ENCODE measurements around the gene FZR1.

DNA sequence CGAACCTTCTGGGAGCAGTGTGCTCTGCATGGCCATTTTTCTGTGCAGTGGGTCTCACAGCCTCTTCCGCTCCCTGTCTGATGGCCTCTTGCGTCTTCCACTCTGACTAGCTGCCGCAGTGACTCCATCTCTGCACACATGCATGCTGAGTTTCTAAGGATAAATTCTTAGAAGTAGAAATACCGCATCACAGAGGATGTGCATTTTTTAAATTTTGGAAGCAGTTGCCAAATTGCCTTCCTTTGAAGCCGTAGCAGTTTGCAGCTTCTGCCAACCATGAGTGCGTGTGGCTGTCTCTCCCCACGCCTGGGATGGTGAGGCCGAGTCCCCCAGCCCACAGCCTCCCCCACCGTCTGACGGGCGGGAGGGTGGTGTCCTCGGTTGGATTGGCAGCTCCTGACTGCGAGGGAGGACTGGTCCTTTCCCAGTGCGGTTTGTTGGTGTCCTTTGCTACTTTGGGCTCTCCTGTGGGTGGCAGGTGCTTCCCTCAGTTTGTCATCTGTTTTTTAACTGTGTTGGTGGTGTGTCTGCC, 9.8 kb downstream of the FZR1 start:
- TF ChIP-seq POLR2A (IDR thresholded peaks at IDR 0.05), result no peak
- TF ChIP-seq, protein P1, sequence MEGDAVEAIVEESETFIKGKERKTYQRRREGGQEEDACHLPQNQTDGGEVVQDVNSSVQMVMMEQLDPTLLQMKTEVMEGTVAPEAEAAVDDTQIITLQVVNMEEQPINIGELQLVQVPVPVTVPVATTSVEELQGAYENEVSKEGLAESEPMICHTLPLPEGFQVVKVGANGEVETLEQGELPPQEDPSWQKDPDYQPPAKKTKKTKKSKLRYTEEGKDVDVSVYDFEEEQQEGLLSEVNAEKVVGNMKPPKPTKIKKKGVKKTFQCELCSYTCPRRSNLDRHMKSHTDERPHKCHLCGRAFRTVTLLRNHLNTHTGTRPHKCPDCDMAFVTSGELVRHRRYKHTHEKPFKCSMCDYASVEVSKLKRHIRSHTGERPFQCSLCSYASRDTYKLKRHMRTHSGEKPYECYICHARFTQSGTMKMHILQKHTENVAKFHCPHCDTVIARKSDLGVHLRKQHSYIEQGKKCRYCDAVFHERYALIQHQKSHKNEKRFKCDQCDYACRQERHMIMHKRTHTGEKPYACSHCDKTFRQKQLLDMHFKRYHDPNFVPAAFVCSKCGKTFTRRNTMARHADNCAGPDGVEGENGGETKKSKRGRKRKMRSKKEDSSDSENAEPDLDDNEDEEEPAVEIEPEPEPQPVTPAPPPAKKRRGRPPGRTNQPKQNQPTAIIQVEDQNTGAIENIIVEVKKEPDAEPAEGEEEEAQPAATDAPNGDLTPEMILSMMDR (IDR thresholded peaks at IDR 0.05), result no peak
